Panc1 (cell line): Measurements from ENCODE around the gene NT5C2. TPM values are rescaled to one million over a fixed set of nuclear protein-coding genes. Genes with fewer than 3 reads are reported as not detected.
"Not testable (repeated sequence)": the region's sequence is repeated elsewhere in the genome, so short reads cannot be mapped to it uniquely, and the experiment has no call there.

Experiments used
- ATAC-seq: fragments of 200-7000 bp; cut with Tn5 transposase; 2 replicates; pipeline ENCODE4 v1.9.1; 2020; ENCODE audit warnings: mild to moderate bottlenecking, moderate library complexity
- BruUV-seq: library from RNA; stranded (reverse); fragments of 400-500 nt; replicated peaks from 2 replicates; lab custom pipeline; 2021; lab: Mats Ljungman, UMichigan
- CTCF ChIA-PET: fragments of 300-600 bp; sonication (Branson Sonifier 250); formaldehyde crosslinking; loops from one replicate; lab custom pipeline; 2022; ENCODE audit warnings: antibody characterized with exemption; lab: Charles Lee
- POLR2A ChIA-PET: fragments of 300-600 bp; sonication (Branson Sonifier 250); formaldehyde crosslinking; loops from one replicate; lab custom pipeline; 2022; ENCODE audit warnings: antibody characterized with exemption; lab: Charles Lee
- DNase-seq: peaks from one replicate; pipeline ENCODE4 v3.0.0-alpha.2; 2010; ENCODE audit warnings: low read depth, low spot score
- H3K27ac ChIP-seq: 2 replicates; pipeline ENCODE4 v1.5.1; 2011; ENCODE audit warnings: mild to moderate bottlenecking, low read length, inconsistent platforms
- H3K27me3 ChIP-seq: fragments of 200-500 bp; sonication (Bioruptor generic); 2 replicates; pipeline ENCODE4 v1.6.0; 2014; ENCODE audit warnings: low read length, inconsistent platforms; ENCODE audit not compliant: control insufficient read depth, insufficient read depth
- H3K36me3 ChIP-seq: fragments of 200-500 bp; sonication (Bioruptor generic); 2 replicates; pipeline ENCODE4 v1.5.1; 2014; ENCODE audit warnings: inconsistent platforms, mild to moderate bottlenecking, low read length, moderate library complexity; ENCODE audit not compliant: control insufficient read depth, insufficient read depth
- H3K4me1 ChIP-seq: 2 replicates; pipeline ENCODE4 v1.5.1; 2011; ENCODE audit warnings: inconsistent platforms, mild to moderate bottlenecking, low read length, moderate library complexity; ENCODE audit not compliant: control insufficient read depth, insufficient read depth
- H3K4me3 ChIP-seq, 2 experiments: 2 replicates each; pipeline ENCODE4 v1.5.1; 2011 to 2012; ENCODE audit warnings: low read depth in 2 of 2, low read length in 2 of 2, mild to moderate bottlenecking in 2 of 2, inconsistent platforms in 1 of 2, moderate library complexity in 1 of 2
- H3K9me3 ChIP-seq: fragments of 200-500 bp; sonication (Bioruptor generic); 2 replicates; pipeline ENCODE4 v1.5.1; 2014; ENCODE audit warnings: low read depth, mild to moderate bottlenecking, inconsistent platforms, low read length, moderate library complexity; ENCODE audit not compliant: control insufficient read depth, insufficient read depth
- POLR2AphosphoS5 ChIP-seq: IDR thresholded peaks from 2 replicates; pipeline ENCODE4 v1.6.1; 2012; ENCODE audit warnings: mild to moderate bottlenecking, low read depth, low read length, moderate library complexity
- SIN3A ChIP-seq: IDR thresholded peaks from 2 replicates; pipeline ENCODE4 v1.6.1; 2012; ENCODE audit warnings: low read depth, mild to moderate bottlenecking, low read length, moderate library complexity, borderline replicate concordance; ENCODE audit not compliant: insufficient read depth
- TCF7L2 ChIP-seq: IDR thresholded peaks from 2 replicates; pipeline ENCODE4 v1.6.1; 2011; ENCODE audit warnings: mild to moderate bottlenecking, low read depth, low read length, inconsistent platforms
- in situ Hi-C: cut with HindIII; loops from 2 replicates; pipeline ENCODE4 v1.10.0; 2016; ENCODE audit warnings: low sequenced_read_pairs, low pct_unique_long_range_greater_than_20kb
- intact Hi-C: fragments of 100-400 bp; cut with micrococcal nuclease; formaldehyde crosslinking; loops from one replicate; pipeline ENCODE4 v1.10.0; 2022; ENCODE audit not compliant: unreplicated experiment
- total RNA-seq: library from RNA; stranded (reverse); gene quantifications from one replicate; pipeline ENCODE4 v1.2.1, GENCODE V29; 2021; ENCODE audit not compliant: unreplicated experiment
- TF ChIP-seq, protein P1 (sequence below), 2 experiments: IDR thresholded peaks; 2 replicates each; pipeline ENCODE4 v1.6.1; 2011 to 2012; ENCODE audit warnings: low read depth in 2 of 2, control low read depth in 1 of 2, low read length in 1 of 2, mild to moderate bottlenecking in 1 of 2, moderate library complexity in 1 of 2; ENCODE audit not compliant: insufficient read depth in 1 of 2
- TF ChIP-seq, protein P2 (sequence below): fragments of 450-650 bp; IDR thresholded peaks from 2 replicates; pipeline ENCODE4 v1.5.1; 2017; ENCODE audit warnings: mild to moderate bottlenecking

The NT5C2 gene
- total RNA-seq, 1 experiment from 2014 or later = 150 TPM

DNA sequence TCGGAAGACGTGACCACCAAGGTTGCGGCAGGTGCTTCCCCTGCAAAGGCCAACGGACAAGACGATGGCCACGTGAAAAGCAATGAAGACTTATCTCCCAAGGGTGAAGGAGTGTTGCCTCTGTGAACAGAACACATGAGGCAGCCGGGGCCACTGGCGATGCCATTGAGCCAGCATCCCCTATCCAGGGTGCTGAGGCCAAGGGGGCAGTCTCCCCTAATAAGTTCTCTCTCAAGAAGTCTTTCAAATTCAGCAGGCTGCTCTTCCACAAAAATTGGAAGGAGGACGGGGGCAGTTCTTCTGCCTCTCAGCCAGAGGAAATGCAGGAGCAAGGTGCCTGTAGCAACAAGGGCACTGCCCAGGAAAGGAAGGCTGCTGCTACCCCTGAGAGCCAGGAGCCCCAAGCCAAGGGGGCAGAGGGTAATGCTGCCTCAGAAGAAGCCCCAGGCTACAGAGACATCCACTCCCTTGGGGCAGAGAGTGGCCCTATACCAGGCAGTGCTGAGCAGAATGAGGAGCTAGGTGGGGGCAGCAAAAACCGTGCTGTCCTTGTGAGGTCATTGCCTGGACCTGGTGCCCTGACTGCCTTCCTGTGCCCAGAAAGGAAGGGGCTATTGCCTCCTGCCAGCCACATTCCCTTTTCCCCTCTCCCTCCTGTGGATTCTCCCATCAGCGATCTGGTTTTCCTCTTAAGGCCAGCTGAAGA, 17.3 kb downstream of the NT5C2 start:
- DNase-seq = no peak
- ATAC-seq = peak; percentile 61
- Histone ChIP-seq H3K36me3 (peaks cover 30% of the 10 kb centered on the region), H3K27me3 (no peaks in the 10 kb centered on the region), H3K27ac (no peak overlapping the region; the same call in 1 of the 2 replicates), H3K4me3 (no peak overlapping the region), H3K9me3 (no peaks in the 10 kb centered on the region), H3K4me1 (peaks cover 5% of the 10 kb centered on the region; the same call in 1 of the 2 replicates)
- POLR2A ChIA-PET = interaction anchor here (0.6 kb wide), 1 partner anchor 238 kb away, joined by 6 read pairs; no protein-coding TSS in a partner anchor
- intact Hi-C loops = no loop called here
- BruUV-seq = no TSS peak
- CTCF ChIA-PET = no interaction called here
- TF ChIP-seq, protein P1, sequence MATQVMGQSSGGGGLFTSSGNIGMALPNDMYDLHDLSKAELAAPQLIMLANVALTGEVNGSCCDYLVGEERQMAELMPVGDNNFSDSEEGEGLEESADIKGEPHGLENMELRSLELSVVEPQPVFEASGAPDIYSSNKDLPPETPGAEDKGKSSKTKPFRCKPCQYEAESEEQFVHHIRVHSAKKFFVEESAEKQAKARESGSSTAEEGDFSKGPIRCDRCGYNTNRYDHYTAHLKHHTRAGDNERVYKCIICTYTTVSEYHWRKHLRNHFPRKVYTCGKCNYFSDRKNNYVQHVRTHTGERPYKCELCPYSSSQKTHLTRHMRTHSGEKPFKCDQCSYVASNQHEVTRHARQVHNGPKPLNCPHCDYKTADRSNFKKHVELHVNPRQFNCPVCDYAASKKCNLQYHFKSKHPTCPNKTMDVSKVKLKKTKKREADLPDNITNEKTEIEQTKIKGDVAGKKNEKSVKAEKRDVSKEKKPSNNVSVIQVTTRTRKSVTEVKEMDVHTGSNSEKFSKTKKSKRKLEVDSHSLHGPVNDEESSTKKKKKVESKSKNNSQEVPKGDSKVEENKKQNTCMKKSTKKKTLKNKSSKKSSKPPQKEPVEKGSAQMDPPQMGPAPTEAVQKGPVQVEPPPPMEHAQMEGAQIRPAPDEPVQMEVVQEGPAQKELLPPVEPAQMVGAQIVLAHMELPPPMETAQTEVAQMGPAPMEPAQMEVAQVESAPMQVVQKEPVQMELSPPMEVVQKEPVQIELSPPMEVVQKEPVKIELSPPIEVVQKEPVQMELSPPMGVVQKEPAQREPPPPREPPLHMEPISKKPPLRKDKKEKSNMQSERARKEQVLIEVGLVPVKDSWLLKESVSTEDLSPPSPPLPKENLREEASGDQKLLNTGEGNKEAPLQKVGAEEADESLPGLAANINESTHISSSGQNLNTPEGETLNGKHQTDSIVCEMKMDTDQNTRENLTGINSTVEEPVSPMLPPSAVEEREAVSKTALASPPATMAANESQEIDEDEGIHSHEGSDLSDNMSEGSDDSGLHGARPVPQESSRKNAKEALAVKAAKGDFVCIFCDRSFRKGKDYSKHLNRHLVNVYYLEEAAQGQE (IDR thresholded peaks at IDR 0.05; ENCODE audit: insufficient read depth in 1 of 2, low read depth in 2 of 2, low read length in 1 of 2) = 0 out of 4 replicates have a peak, but pooled peaks of 1 of the 2 experiments have one; percentile 42
- 0 out of 2 replicates have a peak, but pooled peaks have one; percentile 8 for TF ChIP-seq POLR2AphosphoS5
- no peak for TF ChIP-seq TCF7L2
- in situ Hi-C loops = no loop called here

GRCh38 chr10:103174324-103174723, 18.7 kb downstream of the NT5C2 start:
- ATAC-seq, H3K9me3 ChIP-seq, H3K4me3 ChIP-seq, CTCF ChIA-PET, H3K4me1 ChIP-seq, BruUV-seq, intact Hi-C loops, POLR2A ChIA-PET, H3K27me3 ChIP-seq, H3K27ac ChIP-seq, DNase-seq, in situ Hi-C loops: not testable (repeated sequence)
- H3K36me3 ChIP-seq = peaks cover 20% of the 10 kb centered on the region

DNA sequence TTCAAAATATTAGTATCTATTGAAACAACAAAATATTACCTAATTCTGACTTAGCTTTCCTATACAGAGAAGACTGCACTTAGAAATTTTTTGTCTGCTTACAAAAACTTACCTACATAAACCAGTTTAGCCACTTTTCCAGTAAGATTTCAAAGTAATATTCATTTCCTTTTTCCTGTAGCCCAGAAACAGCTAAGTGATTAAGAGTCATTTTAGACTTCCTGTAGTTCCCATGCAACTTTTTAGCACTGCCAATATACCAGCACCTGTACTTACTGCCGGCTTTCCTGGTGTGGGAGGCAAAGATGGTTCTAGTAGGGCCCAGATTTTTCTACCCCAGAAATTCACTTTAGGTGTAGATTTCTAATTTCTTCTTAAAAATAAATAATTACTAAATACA, 21.8 kb downstream of the NT5C2 start:
- Histone ChIP-seq H3K4me3 (no peak overlapping the region), H3K4me1 (no peaks in the 10 kb centered on the region), H3K27me3 (no peaks in the 10 kb centered on the region), H3K27ac (no peak overlapping the region), H3K36me3 (peaks cover 23% of the 10 kb centered on the region), H3K9me3 (no peaks in the 10 kb centered on the region)
- CTCF ChIA-PET = no interaction called here
- intact Hi-C loops = no loop called here
- ATAC-seq (no peak), DNase-seq (no peak)
- TF ChIP-seq, protein P2, sequence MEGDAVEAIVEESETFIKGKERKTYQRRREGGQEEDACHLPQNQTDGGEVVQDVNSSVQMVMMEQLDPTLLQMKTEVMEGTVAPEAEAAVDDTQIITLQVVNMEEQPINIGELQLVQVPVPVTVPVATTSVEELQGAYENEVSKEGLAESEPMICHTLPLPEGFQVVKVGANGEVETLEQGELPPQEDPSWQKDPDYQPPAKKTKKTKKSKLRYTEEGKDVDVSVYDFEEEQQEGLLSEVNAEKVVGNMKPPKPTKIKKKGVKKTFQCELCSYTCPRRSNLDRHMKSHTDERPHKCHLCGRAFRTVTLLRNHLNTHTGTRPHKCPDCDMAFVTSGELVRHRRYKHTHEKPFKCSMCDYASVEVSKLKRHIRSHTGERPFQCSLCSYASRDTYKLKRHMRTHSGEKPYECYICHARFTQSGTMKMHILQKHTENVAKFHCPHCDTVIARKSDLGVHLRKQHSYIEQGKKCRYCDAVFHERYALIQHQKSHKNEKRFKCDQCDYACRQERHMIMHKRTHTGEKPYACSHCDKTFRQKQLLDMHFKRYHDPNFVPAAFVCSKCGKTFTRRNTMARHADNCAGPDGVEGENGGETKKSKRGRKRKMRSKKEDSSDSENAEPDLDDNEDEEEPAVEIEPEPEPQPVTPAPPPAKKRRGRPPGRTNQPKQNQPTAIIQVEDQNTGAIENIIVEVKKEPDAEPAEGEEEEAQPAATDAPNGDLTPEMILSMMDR = no peak
- TF ChIP-seq, protein P1 (IDR thresholded peaks at IDR 0.05; ENCODE audit: insufficient read depth in 1 of 2, low read depth in 2 of 2, low read length in 1 of 2) = no peak
- TF ChIP-seq TCF7L2 (no peak), SIN3A (no peak), POLR2AphosphoS5 (no peak)
- POLR2A ChIA-PET = no interaction called here
- in situ Hi-C loops = no loop called here
- BruUV-seq = TSS peak; percentile 18
